H1 (cell line): Measurements from ENCODE around the gene SPACA7. TPM values are rescaled to one million over a fixed set of nuclear protein-coding genes. Genes with fewer than 3 reads are reported as not detected.

Experiments
- CTCF ChIA-PET: fragments of 300-600 bp; sonication (Branson Sonifier 250); formaldehyde crosslinking; loops from one replicate; lab custom pipeline; 2021; ENCODE audit not compliant: partially characterized antibody; lab: Charles Lee
- POLR2A ChIA-PET: fragments of 300-600 bp; sonication (Branson Sonifier 250); formaldehyde crosslinking; loops from one replicate; lab custom pipeline; 2021; ENCODE audit warnings: inconsistent platforms; ENCODE audit not compliant: partially characterized antibody; lab: Charles Lee
- DNase-seq, 2 experiments: peaks; one replicate each; pipeline versions ENCODE4 v3.0.0 to v3.0.0-alpha.2; 2010 to 2022; ENCODE audit warnings: low spot score in 2 of 2, low read depth in 1 of 2, mixed read lengths in 1 of 2
- FAIRE-seq: peaks from 2 replicates; lab custom pipeline; 2011; peaks lifted over from hg19 to GRCh38; lab: Jason Lieb, UNC
- H2AFZ ChIP-seq: 2 replicates; pipeline ENCODE4 v1.8.1; 2012; ENCODE audit warnings: low read length, inconsistent platforms
- H2AK5ac ChIP-seq: 2 replicates; pipeline ENCODE4 v1.6.1; 2013; ENCODE audit warnings: low read depth, low read length
- H2BK120ac ChIP-seq: replicated peaks from 2 replicates; pipeline ENCODE3; 2013; ENCODE audit warnings: low read depth, low read length, inconsistent platforms
- H2BK12ac ChIP-seq: 2 replicates; pipeline ENCODE4 v1.6.1; 2013; ENCODE audit warnings: low read depth, low read length
- H2BK15ac ChIP-seq: 2 replicates; pipeline ENCODE4 v1.6.1; 2013; ENCODE audit warnings: low read length
- H2BK20ac ChIP-seq: 2 replicates; pipeline ENCODE4 v1.6.1; 2013; ENCODE audit warnings: low read length
- H2BK5ac ChIP-seq: 2 replicates; pipeline ENCODE4 v1.6.1; 2013; ENCODE audit warnings: low read depth, low read length
- H3K14ac ChIP-seq: 2 replicates; pipeline ENCODE4 v1.6.1; 2013; ENCODE audit warnings: inconsistent platforms; ENCODE audit not compliant: insufficient read length
- H3K18ac ChIP-seq: 2 replicates; pipeline ENCODE4 v1.6.1; 2013; ENCODE audit warnings: low read length; ENCODE audit errors: extremely low read depth
- H3K23ac ChIP-seq: 2 replicates; pipeline ENCODE4 v1.6.1; 2013; ENCODE audit warnings: inconsistent platforms; ENCODE audit not compliant: insufficient read length
- H3K23me2 ChIP-seq: 2 replicates; pipeline ENCODE4 v1.6.1; 2013; ENCODE audit warnings: low read depth, low read length
- H3K27ac ChIP-seq: 2 replicates; pipeline ENCODE4 v1.6.1; 2011; ENCODE audit warnings: low read depth, low read length, inconsistent platforms
- H3K27me3 ChIP-seq, 4 experiments: replicated peaks in 1 of 4; 1 replicate in 1 of 4; 2 replicates in 3 of 4; pipeline versions ENCODE4 v1.6.1 to v1.8.1; 2011 to 2013; ENCODE audit warnings: low read length in 3 of 4, mild to moderate bottlenecking in 3 of 4, inconsistent platforms in 2 of 4, mixed read lengths in 2 of 4, moderate library complexity in 1 of 4; ENCODE audit not compliant: control insufficient read depth in 3 of 4, insufficient read depth in 3 of 4; ENCODE audit errors: extremely low read depth in 1 of 4
- H3K36me3 ChIP-seq, 4 experiments: 2 replicates each; pipeline versions ENCODE4 v1.6.1 to v1.8.1; 2011 to 2013; ENCODE audit warnings: mild to moderate bottlenecking in 4 of 4, low read length in 3 of 4, moderate library complexity in 2 of 4, control low read depth in 1 of 4, inconsistent platforms in 1 of 4; ENCODE audit not compliant: insufficient read depth in 4 of 4, control insufficient read depth in 2 of 4
- H3K4ac ChIP-seq: replicated peaks from 2 replicates; pipeline ENCODE3; 2013; ENCODE audit warnings: low read length, low read depth, mixed read lengths, inconsistent platforms; ENCODE audit not compliant: insufficient read length
- H3K4me1 ChIP-seq, 4 experiments: replicated peaks in 1 of 4; 1 replicate in 1 of 4; 2 replicates in 3 of 4; pipeline versions ENCODE4 v1.6.1 to v1.8.1; 2011 to 2013; ENCODE audit warnings: low read length in 3 of 4, inconsistent platforms in 2 of 4, mixed read lengths in 1 of 4; ENCODE audit not compliant: insufficient read depth in 4 of 4, control insufficient read depth in 3 of 4
- H3K4me2 ChIP-seq, 2 experiments: 2 replicates each; pipeline versions ENCODE4 v1.6.1 to v1.8.1; 2011 to 2013; ENCODE audit warnings: low read depth in 2 of 2, low read length in 2 of 2, control low read depth in 1 of 2, inconsistent platforms in 1 of 2, mild to moderate bottlenecking in 1 of 2; ENCODE audit not compliant: insufficient read depth in 1 of 2
- H3K4me3 ChIP-seq, 4 experiments: fragments of 200-600, 300-600 bp in 1 of 4; sonication (generic), shearing (Covaris generic), sonication (Bioruptor Twin) in 1 of 4; 2 replicates each; pipeline versions ENCODE4 v1.5.1 to v1.8.1; 2011 to 2016; ENCODE audit warnings: low read length in 4 of 4, low read depth in 3 of 4, control low read depth in 2 of 4, inconsistent platforms in 2 of 4, mild to moderate bottlenecking in 2 of 4, mixed read lengths in 1 of 4, moderate library complexity in 1 of 4; ENCODE audit not compliant: insufficient read depth in 2 of 4; ENCODE audit errors: extremely low read depth in 1 of 4
- H3K56ac ChIP-seq: replicated peaks from 2 replicates; pipeline ENCODE3; 2013; ENCODE audit warnings: low read depth, mild to moderate bottlenecking, mixed read lengths, low read length, inconsistent platforms; ENCODE audit not compliant: insufficient read length
- H3K79me1 ChIP-seq: 2 replicates; pipeline ENCODE4 v1.6.1; 2013; ENCODE audit warnings: low read depth, low read length, control low read depth
- H3K79me2 ChIP-seq, 2 experiments: 2 replicates each; pipeline versions ENCODE4 v1.6.1 to v1.8.1; 2012 to 2013; ENCODE audit warnings: low read length in 2 of 2, mild to moderate bottlenecking in 2 of 2, inconsistent platforms in 1 of 2; ENCODE audit not compliant: insufficient read depth in 2 of 2, control insufficient read depth in 1 of 2
- H3K9ac ChIP-seq, 4 experiments: replicated peaks in 1 of 4; 1 replicate in 1 of 4; 2 replicates in 3 of 4; pipeline versions ENCODE4 v1.6.1 to v1.8.1; 2011 to 2013; ENCODE audit warnings: low read depth in 3 of 4, low read length in 3 of 4, control low read depth in 2 of 4, mild to moderate bottlenecking in 2 of 4, moderate library complexity in 2 of 4, inconsistent platforms in 1 of 4; ENCODE audit errors: extremely low read depth in 1 of 4
- H3K9me3 ChIP-seq, 2 experiments: 2 replicates each; pipeline versions ENCODE4 v1.6.1 to v1.8.1; 2012 to 2013; ENCODE audit warnings: mild to moderate bottlenecking in 2 of 2, moderate library complexity in 2 of 2, control low read depth in 1 of 2, inconsistent platforms in 1 of 2, low read depth in 1 of 2, low read length in 1 of 2, mixed read lengths in 1 of 2; ENCODE audit not compliant: insufficient read depth in 2 of 2
- H4K20me1 ChIP-seq, 2 experiments: replicated peaks in 1 of 2; 2 replicates each; pipeline versions ENCODE3 to v1.8.1; 2011 to 2013; ENCODE audit warnings: inconsistent platforms in 2 of 2, low read length in 2 of 2, mild to moderate bottlenecking in 1 of 2; ENCODE audit not compliant: insufficient read depth in 2 of 2, control insufficient read depth in 1 of 2
- H4K5ac ChIP-seq: 2 replicates; pipeline ENCODE4 v1.6.1; 2013; ENCODE audit warnings: low read length, low read depth, mixed read lengths, inconsistent platforms; ENCODE audit not compliant: insufficient read length
- H4K8ac ChIP-seq: 2 replicates; pipeline ENCODE4 v1.8.0; 2013; ENCODE audit warnings: mild to moderate bottlenecking, moderate library complexity, low read length, inconsistent platforms; ENCODE audit not compliant: insufficient read depth; ENCODE audit errors: extremely low read depth
- H4K91ac ChIP-seq: replicated peaks from 2 replicates; pipeline ENCODE3; 2013; ENCODE audit warnings: low read length, mixed read lengths, inconsistent platforms; ENCODE audit not compliant: insufficient read length
- BACH1 ChIP-seq: IDR thresholded peaks from 2 replicates; pipeline ENCODE4 v1.6.1; 2012; ENCODE audit warnings: low read length, improper control_type of control experiment
- CREB1 ChIP-seq: IDR thresholded peaks from 2 replicates; pipeline ENCODE4 v1.6.1; 2012; ENCODE audit warnings: inconsistent platforms
- FOSL1 ChIP-seq: IDR thresholded peaks from 2 replicates; pipeline ENCODE4 v1.6.1; 2011; ENCODE audit warnings: mild to moderate bottlenecking, low read depth, low read length, moderate library complexity; ENCODE audit not compliant: insufficient read depth
- MAFK ChIP-seq: IDR thresholded peaks from 2 replicates; pipeline ENCODE4 v1.6.1; 2012; ENCODE audit warnings: low read depth, mild to moderate bottlenecking, improper control_type of control experiment, low read length
- PHF8 ChIP-seq: fragments of 200-600 bp; sonication (generic); conservative IDR thresholded peaks from 2 replicates; pipeline ENCODE4 v1.7.1; 2012; ENCODE audit warnings: low read depth, mild to moderate bottlenecking, inconsistent platforms, low read length, moderate library complexity
- POU5F1 ChIP-seq: IDR thresholded peaks from 2 replicates; pipeline ENCODE4 v1.6.1; 2011; ENCODE audit warnings: low read depth, mild to moderate bottlenecking, low read length, moderate library complexity
- RBBP5 ChIP-seq: IDR thresholded peaks from 2 replicates; pipeline ENCODE4 v1.7.1; 2012; ENCODE audit warnings: low read depth, mild to moderate bottlenecking, inconsistent platforms, low read length, moderate library complexity, borderline replicate concordance
- SAP30 ChIP-seq: fragments of 300-600 bp; sonication (generic); IDR thresholded peaks from 2 replicates; pipeline ENCODE4 v1.7.1; 2012; ENCODE audit warnings: low read length, moderate library complexity, mild to moderate bottlenecking, inconsistent platforms; ENCODE audit not compliant: insufficient read depth, insufficient replicate concordance
- SIRT6 ChIP-seq: IDR thresholded peaks from one replicate; pipeline ENCODE4 v1.7.1; 2012; ENCODE audit warnings: low read length, inconsistent platforms
- SIX5 ChIP-seq: IDR thresholded peaks from 2 replicates; pipeline ENCODE4 v1.6.1; 2011; ENCODE audit warnings: mild to moderate bottlenecking, low read depth, low read length
- WGBS, 2 experiments: shearing (Covaris generic) in 1 of 2; methylation state at CpG; one replicate each; pipeline versions ENCODE4 v1.1.6 to v1.1.7; 2013 to 2015; ENCODE audit warnings: low lambda C conversion rate in 2 of 2, mixed read lengths in 2 of 2, inconsistent platforms in 1 of 2, low coverage in 1 of 2, missing lambda C conversion rate in 1 of 2; ENCODE audit not compliant: insufficient replicate concordance in 2 of 2, insufficient coverage in 1 of 2, insufficient read length in 1 of 2; ENCODE audit errors: extremely low coverage in 1 of 2, missing lambda C conversion rate in 1 of 2; 5-methylcytosine and 5-hydroxymethylcytosine counted together
- polyA plus RNA-seq, 7 experiments: library from polyadenylated mRNA; depleted of rRNA in 3 of 7; stranded (reverse) in 5 of 7; unstranded in 2 of 7; fragments of >200 nt in 5 of 7; fragments of 200-250 nt in 2 of 7; gene quantifications; 1 replicate in 5 of 7; 2 replicates in 1 of 7; 4 replicates in 1 of 7; pipeline versions ENCODE4 v1.2.1 to v1.2.3, GENCODE V29; 2011 to 2013; ENCODE audit warnings: missing spikeins in 2 of 7, mixed read lengths in 2 of 7
- total RNA-seq: library from RNA; stranded (reverse); fragmentation: NEBNext Ultra II Directional; extraction: Animal tissue kit (Norgen Biotek cat#: 25700); gene quantifications from 2 replicates; pipeline ENCODE4 v1.2.1, GENCODE V29; 2021
- TF ChIP-seq, protein P1 (sequence below): IDR thresholded peaks from 2 replicates; pipeline ENCODE4 v1.6.1; 2012; ENCODE audit warnings: inconsistent platforms
- TF ChIP-seq, protein P2 (sequence below): IDR thresholded peaks from 2 replicates; pipeline ENCODE4 v1.6.1; 2011; ENCODE audit warnings: low read depth, mild to moderate bottlenecking, low read length; ENCODE audit not compliant: insufficient read depth

SPACA7 gene
- total and polyA plus RNA-seq, 2 of the 8 experiments (the other 6 are each of a cell fraction or from before 2014, with no cell fraction given) = not detected

DNA sequence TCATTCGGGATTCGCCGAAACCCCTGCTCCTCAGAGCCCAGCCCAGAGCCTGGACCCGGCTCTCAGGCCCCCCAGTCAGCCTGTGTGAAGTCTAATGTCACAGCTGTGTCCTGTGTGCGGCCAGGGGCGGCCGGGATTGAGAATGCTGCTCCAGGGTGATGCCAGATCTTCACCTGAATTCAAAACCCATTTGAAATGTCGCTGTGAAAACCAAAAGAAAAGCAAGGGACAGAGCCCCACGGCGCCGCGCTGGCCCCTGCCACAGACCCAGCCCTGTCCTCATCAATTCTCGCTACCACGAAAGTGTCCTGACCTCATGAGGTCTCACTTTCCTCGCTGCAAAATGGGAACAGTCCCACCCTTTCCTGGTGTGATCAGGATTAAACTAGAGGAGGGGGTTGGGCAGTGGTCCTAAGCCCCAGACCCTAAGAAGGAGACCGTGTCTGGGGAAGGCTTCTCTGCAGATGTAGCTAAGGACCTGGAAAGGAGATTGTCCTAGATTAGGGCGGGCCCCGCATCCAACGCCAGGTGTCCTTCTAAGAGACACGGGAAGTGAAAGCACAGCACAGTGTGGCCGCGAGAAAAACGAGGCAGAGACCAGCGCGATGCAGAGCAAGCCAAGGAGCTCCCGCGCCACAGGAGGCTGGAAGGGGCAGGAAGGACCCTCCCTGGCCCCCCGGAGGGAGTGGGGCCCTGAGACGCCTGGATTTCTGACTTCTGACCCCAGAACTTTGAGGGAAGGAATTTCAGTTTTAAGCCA is 34.0 kb upstream of the SPACA7 start:
- Histone ChIP-seq H3K14ac (no peak overlapping the region), H2BK5ac (no peak overlapping the region), H3K4ac (no peak overlapping the region), H3K4me1 (peaks cover 3 to 19% (median 12%) of the 10 kb centered on the region in 4 experiments), H2BK20ac (no peak overlapping the region), H3K18ac (no peak overlapping the region), H4K20me1 (no peaks in the 10 kb centered on the region), H3K23ac (no peak overlapping the region), H4K8ac (peak overlapping the region; percentile 9; the same call in 1 of the 2 replicates), H3K56ac (no peak overlapping the region), H3K23me2 (no peaks in the 10 kb centered on the region; the same call in 1 of the 2 replicates), H2BK12ac (no peak overlapping the region), H2AFZ (no peak overlapping the region), H3K79me2 (no peaks in the 10 kb centered on the region), H4K5ac (no peak overlapping the region), H3K9me3 (no peaks in the 10 kb centered on the region), H2AK5ac (no peak overlapping the region), H3K9ac (no peak overlapping the region), H4K91ac (no peak overlapping the region), H3K4me2 (no peak overlapping the region), H3K4me3 (no peak overlapping the region), H3K27ac (no peak overlapping the region), H3K27me3 (peaks cover 0 to 25% (median 10%) of the 10 kb centered on the region in 4 experiments; a peak in 4 of 7 replicates), H2BK15ac (no peak overlapping the region; the same call in 1 of the 2 replicates), H3K36me3 (no peaks in the 10 kb centered on the region), H3K79me1 (no peaks in the 10 kb centered on the region), H2BK120ac (no peak overlapping the region)
- no peak for FAIRE-seq
- no peak for DNase-seq
- ChIA-PET POLR2A (no interaction called here), CTCF (no interaction called here)
- WGBS, 2 experiments = 83% methylated on average over 28 of the region's 29 CpGs; no CpG with 5 or more reads in 1 of the 2 experiments
- TF ChIP-seq POU5F1 (no peak), RBBP5 (no peak), MAFK (no peak), PHF8 (no peak), CREB1 (no peak), FOSL1 (no peak), BACH1 (no peak), SIRT6 (no peak), SIX5 (no peak), SAP30 (no peak)
- TF ChIP-seq, protein P1, sequence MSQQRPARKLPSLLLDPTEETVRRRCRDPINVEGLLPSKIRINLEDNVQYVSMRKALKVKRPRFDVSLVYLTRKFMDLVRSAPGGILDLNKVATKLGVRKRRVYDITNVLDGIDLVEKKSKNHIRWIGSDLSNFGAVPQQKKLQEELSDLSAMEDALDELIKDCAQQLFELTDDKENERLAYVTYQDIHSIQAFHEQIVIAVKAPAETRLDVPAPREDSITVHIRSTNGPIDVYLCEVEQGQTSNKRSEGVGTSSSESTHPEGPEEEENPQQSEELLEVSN = no peak
- TF ChIP-seq, protein P2, sequence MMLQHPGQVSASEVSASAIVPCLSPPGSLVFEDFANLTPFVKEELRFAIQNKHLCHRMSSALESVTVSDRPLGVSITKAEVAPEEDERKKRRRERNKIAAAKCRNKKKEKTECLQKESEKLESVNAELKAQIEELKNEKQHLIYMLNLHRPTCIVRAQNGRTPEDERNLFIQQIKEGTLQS = no peak
